Ascending aorta (tissue), 2 donors: ENCODE measurements around the gene C1QA. TPM values are rescaled to one million over a fixed set of nuclear protein-coding genes. Genes with fewer than 3 reads are reported as not detected.
A peak's percentile ranks its signal among the peaks of the same experiment; 100 is the strongest.
"Not testable (repeated sequence)": the region's sequence is repeated elsewhere in the genome, so short reads cannot be mapped to it uniquely, and the experiment has no call there.

Source experiments
- DNase-seq, 2 donors: peaks; one replicate each; pipeline ENCODE4 v3.0.0-alpha.2; 2019; ENCODE audit warnings: low spot score in 2 of 2
- H3K27ac ChIP-seq, 2 donors: fragments of 200-600 bp; sonication (generic); one replicate each; pipeline ENCODE4 v1.5.1; 2016 to 2017; ENCODE audit warnings: mild to moderate bottlenecking in 1 of 2
- H3K27me3 ChIP-seq: fragments of 200-600 bp; sonication (generic); one replicate; pipeline ENCODE4 v1.5.1; 2017
- H3K36me3 ChIP-seq, 2 donors: fragments of 200-600 bp; sonication (generic); one replicate each; pipeline ENCODE4 v1.5.1; 2016
- H3K4me1 ChIP-seq, 2 donors: fragments of 200-600 bp; sonication (generic); one replicate each; pipeline ENCODE4 v1.5.1; 2016 to 2017; ENCODE audit warnings: mild to moderate bottlenecking in 1 of 2
- H3K4me3 ChIP-seq, 2 donors: fragments of 200-600 bp; sonication (generic); one replicate each; pipeline ENCODE4 v1.5.1; 2016 to 2017; ENCODE audit warnings: mild to moderate bottlenecking in 1 of 2
- H3K9me3 ChIP-seq, 2 donors: fragments of 200-600 bp; sonication (generic); one replicate each; pipeline ENCODE4 v1.5.1; 2016
- intact Hi-C: fragments of 100-400 bp; cut with DNase I; formaldehyde crosslinking; loops from one replicate; pipeline ENCODE4 v1.15.1; 2023
- total RNA-seq: library from RNA; depleted of rRNA; stranded (reverse); fragments of >200 nt; gene quantifications from one replicate; pipeline ENCODE4 v1.1.0, GENCODE V29; 2016
- TF ChIP-seq, protein P1 (sequence below), 3 experiments: fragments of 200-600 bp in 2 of 3; fragments of 450-650 bp in 1 of 3; sonication (generic) in 2 of 3; IDR thresholded peaks; one replicate each; pipeline ENCODE4 v1.5.1; 2016 to 2019; ENCODE audit warnings: antibody characterized with exemption in 3 of 3, mild to moderate bottlenecking in 1 of 3, moderate library complexity in 1 of 3

C1QA gene
- total RNA-seq, 1 donor from 2014 or later, result 202 TPM

DNA sequence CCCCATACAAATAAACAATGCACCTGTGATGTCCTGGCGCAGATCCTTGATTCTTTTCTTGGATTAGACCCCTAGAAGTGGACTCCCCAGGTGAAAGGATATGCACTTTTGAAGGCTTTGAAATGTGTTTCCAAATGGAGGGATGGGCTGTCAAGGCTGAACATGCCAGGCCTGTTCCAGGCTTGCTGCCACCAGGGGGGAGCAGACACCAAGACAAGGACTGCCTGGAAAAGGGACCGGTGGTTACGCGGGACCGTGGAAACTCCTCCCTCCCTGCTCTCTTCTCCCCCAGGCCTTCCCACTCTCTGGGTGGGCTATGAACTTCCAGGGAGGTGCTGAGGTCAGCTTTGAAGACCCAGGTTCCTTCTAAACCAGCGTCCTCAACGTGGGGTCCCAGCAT lies 29.3 kb downstream of the C1QA start:
- TF ChIP-seq, protein P1, sequence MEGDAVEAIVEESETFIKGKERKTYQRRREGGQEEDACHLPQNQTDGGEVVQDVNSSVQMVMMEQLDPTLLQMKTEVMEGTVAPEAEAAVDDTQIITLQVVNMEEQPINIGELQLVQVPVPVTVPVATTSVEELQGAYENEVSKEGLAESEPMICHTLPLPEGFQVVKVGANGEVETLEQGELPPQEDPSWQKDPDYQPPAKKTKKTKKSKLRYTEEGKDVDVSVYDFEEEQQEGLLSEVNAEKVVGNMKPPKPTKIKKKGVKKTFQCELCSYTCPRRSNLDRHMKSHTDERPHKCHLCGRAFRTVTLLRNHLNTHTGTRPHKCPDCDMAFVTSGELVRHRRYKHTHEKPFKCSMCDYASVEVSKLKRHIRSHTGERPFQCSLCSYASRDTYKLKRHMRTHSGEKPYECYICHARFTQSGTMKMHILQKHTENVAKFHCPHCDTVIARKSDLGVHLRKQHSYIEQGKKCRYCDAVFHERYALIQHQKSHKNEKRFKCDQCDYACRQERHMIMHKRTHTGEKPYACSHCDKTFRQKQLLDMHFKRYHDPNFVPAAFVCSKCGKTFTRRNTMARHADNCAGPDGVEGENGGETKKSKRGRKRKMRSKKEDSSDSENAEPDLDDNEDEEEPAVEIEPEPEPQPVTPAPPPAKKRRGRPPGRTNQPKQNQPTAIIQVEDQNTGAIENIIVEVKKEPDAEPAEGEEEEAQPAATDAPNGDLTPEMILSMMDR (IDR thresholded peaks at IDR 0.05), result peak in 1 of 3 experiments; percentile 21
- DNase-seq, result no peak
- Histone ChIP-seq H3K27me3 (no peaks in the 10 kb centered on the region), H3K9me3 (no peaks in the 10 kb centered on the region), H3K4me1 (no peaks in the 10 kb centered on the region), H3K4me3 (no peak overlapping the region), H3K36me3 (no peaks in the 10 kb centered on the region), H3K27ac (no peak overlapping the region)
- intact Hi-C loops, result no loop called here

DNA sequence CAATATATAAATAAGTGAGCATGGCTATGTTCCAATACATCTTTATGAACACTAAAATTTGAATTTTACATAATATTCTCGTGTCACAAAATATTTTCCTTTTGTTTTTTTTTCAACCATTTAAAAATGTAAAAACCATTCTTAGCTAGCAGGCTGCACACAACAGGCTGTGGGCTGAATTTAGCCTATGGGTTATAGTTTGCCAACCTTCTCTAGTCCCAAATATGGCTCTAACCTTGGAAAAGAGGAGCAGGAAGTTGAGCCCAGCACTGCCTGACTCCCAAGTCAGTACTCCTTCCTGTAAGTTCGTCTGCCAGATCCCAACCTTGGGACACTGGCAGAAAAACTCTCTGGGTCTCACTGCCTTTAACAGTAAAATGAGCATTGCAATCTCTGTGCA lies 30.0 kb downstream of the C1QA start:
- intact Hi-C loops, result no loop called here
- Histone ChIP-seq H3K36me3 (no peaks in the 10 kb centered on the region), H3K4me3 (no peak overlapping the region), H3K4me1 (no peaks in the 10 kb centered on the region), H3K27me3 (no peaks in the 10 kb centered on the region), H3K9me3 (no peaks in the 10 kb centered on the region), H3K27ac (no peak overlapping the region)
- TF ChIP-seq, protein P1 (IDR thresholded peaks at IDR 0.05), result no peak
- DNase-seq, result no peak

DNA sequence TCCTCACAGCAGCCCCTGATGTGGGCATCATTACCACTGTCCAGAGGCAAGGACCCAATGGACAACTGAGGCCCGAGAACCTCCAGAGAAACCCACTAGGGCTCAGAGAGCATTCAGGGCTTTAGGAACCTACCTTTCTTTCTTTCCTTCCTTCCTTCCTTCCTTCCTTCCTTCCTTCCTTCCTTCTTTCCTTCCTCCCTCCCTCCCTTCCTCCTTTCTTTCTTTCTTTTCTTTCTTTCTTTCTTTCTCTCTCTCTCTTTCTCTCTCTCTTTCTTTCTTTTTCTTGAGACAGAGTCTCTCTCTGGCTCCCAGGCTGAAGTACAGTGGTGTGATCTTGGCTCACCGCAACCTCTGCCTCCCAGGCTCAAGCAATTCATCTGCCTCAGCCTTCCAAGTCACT lies 32.4 kb downstream of the C1QA start:
- H3K9me3 ChIP-seq, H3K27ac ChIP-seq, H3K4me1 ChIP-seq, H3K27me3 ChIP-seq, intact Hi-C loops, H3K36me3 ChIP-seq, DNase-seq, H3K4me3 ChIP-seq: not testable (repeated sequence)

DNA sequence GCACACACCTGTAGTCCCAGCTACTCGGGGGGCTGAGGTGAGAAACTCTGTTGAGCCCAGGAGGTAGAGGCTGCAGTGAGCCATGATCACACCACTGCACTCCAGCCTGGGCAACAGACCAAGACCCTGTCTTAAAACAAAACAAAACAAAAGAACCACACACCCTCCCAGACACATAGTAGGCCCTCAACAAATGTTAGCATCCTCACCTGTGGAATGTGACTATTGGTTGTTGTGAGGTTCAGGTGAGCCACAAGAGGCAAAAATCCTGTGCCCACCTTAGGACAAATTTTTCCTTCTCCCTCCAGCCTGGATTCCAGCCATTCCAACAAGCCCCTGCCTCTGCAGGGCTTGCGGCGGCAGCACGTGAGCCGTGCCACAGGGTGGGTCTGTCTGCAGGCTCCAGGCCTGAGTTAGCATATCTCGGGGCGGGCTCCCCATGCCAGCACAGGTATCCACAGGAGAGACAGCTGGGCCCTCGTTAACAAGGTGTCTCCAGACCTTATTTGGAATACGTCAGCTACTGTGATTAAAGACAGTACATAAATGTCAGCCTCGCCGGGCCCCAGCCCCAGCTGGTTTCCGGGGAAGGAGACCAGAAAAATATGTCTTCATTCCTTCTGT lies 34.0 kb downstream of the C1QA start:
- no peaks in the 10 kb centered on the region for H3K4me1 ChIP-seq
- no peak overlapping the region for H3K4me3 ChIP-seq
- no peak overlapping the region for H3K27ac ChIP-seq
- TF ChIP-seq, protein P1 (IDR thresholded peaks at IDR 0.05), result no peak
- DNase-seq, result no peak
- intact Hi-C loops, result no loop called here
- H3K36me3 ChIP-seq, result no peaks in the 10 kb centered on the region
- no peaks in the 10 kb centered on the region for H3K27me3 ChIP-seq
- H3K9me3 ChIP-seq, result no peaks in the 10 kb centered on the region

DNA sequence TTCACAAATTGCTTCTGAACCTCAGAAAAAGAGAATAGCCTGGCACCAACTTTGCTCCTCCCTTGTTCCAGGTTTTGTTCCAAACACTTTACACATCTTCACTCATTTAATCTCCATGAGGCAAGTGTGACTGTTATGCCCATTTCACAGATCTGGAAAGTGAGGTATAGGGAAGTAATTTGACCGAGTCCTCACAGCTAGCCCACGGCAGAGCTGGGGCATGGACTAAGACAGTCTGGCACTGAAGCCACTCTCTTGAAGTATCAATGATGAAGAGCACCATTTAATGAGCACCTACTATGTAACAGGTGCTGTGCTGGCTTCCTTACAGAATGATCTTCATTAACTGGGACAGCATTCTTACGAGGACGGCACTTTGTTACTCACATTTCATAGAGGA lies 35.6 kb downstream of the C1QA start:
- H3K4me1 ChIP-seq, result no peaks in the 10 kb centered on the region
- no peaks in the 10 kb centered on the region for H3K27me3 ChIP-seq
- TF ChIP-seq, protein P1 (IDR thresholded peaks at IDR 0.05), result no peak
- H3K36me3 ChIP-seq, result no peaks in the 10 kb centered on the region
- intact Hi-C loops, result no loop called here
- DNase-seq, result no peak
- H3K4me3 ChIP-seq, result no peak overlapping the region
- H3K27ac ChIP-seq, result no peak overlapping the region
- H3K9me3 ChIP-seq, result no peaks in the 10 kb centered on the region

DNA sequence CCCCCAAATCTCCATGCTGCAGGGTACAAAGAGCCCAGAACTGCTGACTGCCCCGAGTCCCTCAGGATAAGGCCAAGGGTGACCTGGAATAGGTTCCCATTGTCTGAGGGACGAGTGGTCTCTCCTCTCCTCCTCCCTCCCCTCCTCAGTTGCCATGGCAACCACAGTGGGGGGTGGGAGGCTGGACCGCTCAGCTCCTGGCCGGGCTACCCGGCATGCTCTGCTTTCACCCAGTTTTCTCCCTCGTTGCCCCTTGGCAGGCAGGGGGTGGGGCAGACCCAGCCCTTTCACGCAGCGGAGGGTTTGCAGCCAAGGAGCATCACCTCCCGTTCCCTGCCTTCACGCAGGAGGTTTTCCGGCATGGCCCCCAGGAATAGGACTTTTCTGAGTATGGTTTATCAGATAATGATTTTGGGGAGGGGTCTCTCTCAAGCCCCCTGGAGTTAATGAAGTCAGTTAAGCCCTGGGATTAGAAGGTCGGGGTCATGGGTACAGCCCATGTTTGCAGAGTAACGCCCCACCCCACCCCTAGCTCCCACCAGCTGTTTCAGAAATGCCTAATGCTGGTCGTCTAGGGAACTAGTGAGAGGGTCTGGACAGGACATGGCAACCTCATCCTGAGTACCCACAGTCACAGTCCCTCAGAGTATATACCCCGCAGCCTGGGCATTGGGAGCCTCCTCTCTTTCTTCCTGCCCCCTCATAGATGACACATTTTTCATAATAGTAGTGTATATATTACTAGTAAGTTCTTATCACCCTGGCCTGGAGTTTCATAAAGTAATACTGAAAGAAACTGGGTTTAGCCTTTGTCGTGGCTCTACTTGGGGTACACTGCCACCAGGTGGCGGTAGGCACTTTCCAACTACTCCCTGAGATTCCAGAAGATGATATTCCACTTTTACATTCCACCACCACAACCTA lies 37.3 kb downstream of the C1QA start:
- intact Hi-C loops, result no loop called here
- H3K4me1 ChIP-seq, result no peaks in the 10 kb centered on the region
- no peaks in the 10 kb centered on the region for H3K9me3 ChIP-seq
- no peak for DNase-seq
- TF ChIP-seq, protein P1 (IDR thresholded peaks at IDR 0.05), result peak in 1 of 3 experiments; percentile 47
- H3K4me3 ChIP-seq, result no peak overlapping the region
- H3K27me3 ChIP-seq, result no peaks in the 10 kb centered on the region
- no peak overlapping the region for H3K27ac ChIP-seq
- no peaks in the 10 kb centered on the region for H3K36me3 ChIP-seq
